Esophagus muscularis mucosa (tissue), 4 donors: Measurements from ENCODE around the gene PRPSAP1.
"Not testable (repeated sequence)": the region's sequence is repeated elsewhere in the genome, so short reads cannot be mapped to it uniquely, and the experiment has no call there.

Experiments used
- CTCF ChIP-seq, 3 experiments: fragments of 200-600 bp in 2 of 3; fragments of 450-650 bp in 1 of 3; sonication (generic) in 2 of 3; IDR thresholded peaks; one replicate each; pipeline ENCODE4 v1.5.1; 2017 to 2019; ENCODE audit warnings: antibody characterized with exemption in 3 of 3, mild to moderate bottlenecking in 2 of 3, moderate library complexity in 1 of 3
- EP300 ChIP-seq: sonication (generic); formaldehyde crosslinking; IDR thresholded peaks from one replicate; pipeline ENCODE4 v1.6.1; 2017; ENCODE audit warnings: antibody characterized with exemption
- POLR2A ChIP-seq: fragments of 450-650 bp; IDR thresholded peaks from one replicate; pipeline ENCODE4 v1.6.1; 2017; ENCODE audit warnings: antibody characterized with exemption, moderate library complexity, mild to moderate bottlenecking, low read depth
- POLR2AphosphoS5 ChIP-seq, 2 donors: sonication (generic); formaldehyde crosslinking; IDR thresholded peaks; one replicate each; pipeline ENCODE4 v1.6.1; 2017; ENCODE audit warnings: antibody characterized with exemption in 2 of 2

GRCh38 chr17:76267581-76268001, 86.1 kb downstream of the PRPSAP1 start:
- not testable (repeated sequence) for TF ChIP-seq CTCF (IDR thresholded peaks at IDR 0.05); POLR2A; EP300; POLR2AphosphoS5 (IDR thresholded peaks at IDR 0.05)
